ENCODE measurements around the gene DLX3.

GRCh38 chr17:49965524-49965909, 29.5 kb downstream of the DLX3 start:
- TF ChIP-seq CTCF (IDR thresholded peaks at IDR 0.05) (no peak), POLR2A (IDR thresholded peaks at IDR 0.05) (no peak)

Data from body of pancreas (tissue), 4 donors.